ENCODE results near the gene PTPRH.

- TF ChIP-seq CTCF (IDR thresholded peaks at IDR 0.05) (no peak), POLR2AphosphoS5 (IDR thresholded peaks at IDR 0.05) (no peak), POLR2A (IDR thresholded peaks at IDR 0.05) (no peak), EP300 (IDR thresholded peaks at IDR 0.05) (no peak)
Measured at GRCh38 chr19:55228015-55228391, 18.7 kb upstream of the PTPRH start.

All from stomach (tissue), 4 donors.